HepG2 (cell line): Measurements from ENCODE around the gene NDE1. TPM values are rescaled to one million over a fixed set of nuclear protein-coding genes. Genes with fewer than 3 reads are reported as not detected.

Source experiments
- ATAC-seq: fragments of 200-7000 bp; cut with Tn5 transposase; 3 replicates; pipeline ENCODE4 v1.9.1; 2020; ENCODE audit warnings: mild to moderate bottlenecking, moderate library complexity
- BruUV-seq: library from RNA; stranded (reverse); fragments of 400-500 nt; replicated peaks from 2 replicates; lab custom pipeline; 2021; lab: Mats Ljungman, UMichigan
- CTCF ChIA-PET: fragments of 300-600 bp; formaldehyde crosslinking; extraction: SDS; loops from one replicate; lab custom pipeline; 2021; ENCODE audit warnings: low total read pairs, inconsistent platforms, low intra/inter-chr PET ratio; lab: Yijun Ruan, JAX
- POLR2A ChIA-PET: fragments of 350-600 bp; sonication (Branson Sonifier 250); formaldehyde crosslinking; loops from one replicate; lab custom pipeline; 2020; ENCODE audit warnings: antibody characterized with exemption, inconsistent platforms; lab: Yijun Ruan, JAX
- DNase-seq: peaks from one replicate; pipeline ENCODE4 v3.0.0-alpha.2; 2015; ENCODE audit warnings: low spot score
- FAIRE-seq: peaks from 3 replicates; lab custom pipeline; 2011; peaks lifted over from hg19 to GRCh38; lab: Jason Lieb, UNC
- H2AFZ ChIP-seq: one replicate; pipeline ENCODE4 v1.6.1; 2011; ENCODE audit warnings: low read length, inconsistent platforms
- H3K27ac ChIP-seq: fragments of 300-600 bp; 3 replicates; pipeline ENCODE4 v1.8.0; 2011; ENCODE audit warnings: mixed run types, mild to moderate bottlenecking, mixed read lengths, low read length, inconsistent platforms; ENCODE audit not compliant: insufficient read depth; ENCODE audit errors: extremely low read length
- H3K27me3 ChIP-seq, 2 experiments: fragments of 200-600 bp in 1 of 2; 2 replicates in 1 of 2; 3 replicates in 1 of 2; pipeline versions ENCODE4 v1.6.0 to v1.8.0; 2011; ENCODE audit warnings: low read length in 2 of 2, mild to moderate bottlenecking in 2 of 2, moderate library complexity in 2 of 2, inconsistent platforms in 1 of 2; ENCODE audit not compliant: insufficient read depth in 2 of 2, control insufficient read depth in 1 of 2
- H3K36me3 ChIP-seq, 2 experiments: fragments of 200-600 bp in 1 of 2; replicated peaks in 1 of 2; 2 replicates in 1 of 2; 3 replicates in 1 of 2; pipeline versions ENCODE4 v1.5.1 to v1.8.0; 2011; ENCODE audit warnings: low read length in 2 of 2, inconsistent platforms in 1 of 2; ENCODE audit not compliant: insufficient read depth in 2 of 2, control insufficient read depth in 1 of 2
- H3K4me1 ChIP-seq: 2 replicates; pipeline ENCODE4 v1.5.1; 2012; ENCODE audit warnings: low read length, inconsistent platforms; ENCODE audit not compliant: insufficient read depth
- H3K4me2 ChIP-seq: 2 replicates; pipeline ENCODE4 v1.6.0; 2011; ENCODE audit warnings: low read depth, low read length, inconsistent platforms
- H3K4me3 ChIP-seq, 3 experiments: fragments of 200-600 bp in 1 of 3; sonication (generic), shearing (Covaris generic) in 1 of 3; replicated peaks in 1 of 3; 2 replicates each; pipeline ENCODE4 v1.5.1; 2011 to 2016; ENCODE audit warnings: low read length in 3 of 3, inconsistent platforms in 2 of 3, low read depth in 2 of 3, mild to moderate bottlenecking in 2 of 3, control low read depth in 1 of 3, mixed read lengths in 1 of 3; ENCODE audit not compliant: insufficient read depth in 1 of 3
- H3K79me2 ChIP-seq: one replicate; pipeline ENCODE4 v1.6.1; 2011; ENCODE audit warnings: low read length, inconsistent platforms; ENCODE audit not compliant: insufficient read depth
- H3K9ac ChIP-seq: 2 replicates; pipeline ENCODE4 v1.6.0; 2011; ENCODE audit warnings: mild to moderate bottlenecking, low read depth, low read length, inconsistent platforms; ENCODE audit not compliant: insufficient read depth
- H3K9me3 ChIP-seq: 2 replicates; pipeline ENCODE4 v1.5.1; 2012; ENCODE audit warnings: mild to moderate bottlenecking, low read length
- H4K20me1 ChIP-seq: 2 replicates; pipeline ENCODE4 v1.6.0; 2011; ENCODE audit warnings: inconsistent platforms, mild to moderate bottlenecking, low read length, moderate library complexity; ENCODE audit not compliant: insufficient read depth
- CEBPB ChIP-seq: IDR thresholded peaks from 2 replicates; pipeline ENCODE4 v1.6.1; 2011; ENCODE audit warnings: low read depth, low read length, improper control_type of control experiment, borderline replicate concordance
- CEBPG ChIP-seq: IDR thresholded peaks from 2 replicates; pipeline ENCODE4 v1.6.1; 2016
- HNF4A ChIP-seq: sonication (generic); formaldehyde crosslinking; IDR thresholded peaks from 2 replicates; pipeline ENCODE4 v1.4.0; 2020; ENCODE audit warnings: missing genetic modification reagents
- NR2F1 ChIP-seq, 2 experiments: fragments of 450-650 bp in 1 of 2; formaldehyde crosslinking in 1 of 2; IDR thresholded peaks; 2 replicates each; pipeline versions ENCODE4 v1.5.0 to v1.6.1; 2016 to 2020; ENCODE audit warnings: mild to moderate bottlenecking in 1 of 2, missing compliant biosample characterization in 1 of 2, missing genetic modification reagents in 1 of 2, moderate library complexity in 1 of 2
- NR2F6 ChIP-seq, 2 experiments: IDR thresholded peaks; 2 replicates each; pipeline ENCODE4 v1.6.1; 2016; ENCODE audit warnings: antibody characterized with exemption in 1 of 2, mild to moderate bottlenecking in 1 of 2
- PLRG1 ChIP-seq: fragments of 450-650 bp; conservative IDR thresholded peaks from 2 replicates; pipeline ENCODE4 v1.6.1; 2016
- RARA ChIP-seq: IDR thresholded peaks from 2 replicates; pipeline ENCODE4 v1.6.1; 2016; ENCODE audit warnings: missing genetic modification reagents, missing compliant biosample characterization
- SALL1 ChIP-seq: sonication (generic); formaldehyde crosslinking; IDR thresholded peaks from 2 replicates; pipeline ENCODE4 v1.8.0; 2022; ENCODE audit warnings: mild to moderate bottlenecking, missing genetic modification reagents
- SP5 ChIP-seq: IDR thresholded peaks from 2 replicates; pipeline ENCODE4 v1.6.1; 2016; ENCODE audit warnings: low read depth, borderline replicate concordance
- ZNF44 ChIP-seq: sonication (generic); formaldehyde crosslinking; IDR thresholded peaks from 2 replicates; pipeline ENCODE4 v1.5.1; 2020; ENCODE audit warnings: mild to moderate bottlenecking, missing genetic modification reagents
- ZNF75D ChIP-seq: sonication (generic); formaldehyde crosslinking; IDR thresholded peaks from 2 replicates; pipeline ENCODE4 v1.8.1; 2023; ENCODE audit warnings: missing genetic modification reagents, mild to moderate bottlenecking, borderline replicate concordance
- WGBS: methylation state at CpG from one replicate; pipeline ENCODE4 v1.1.6; 2017; ENCODE audit warnings: low lambda C conversion rate; 5-methylcytosine and 5-hydroxymethylcytosine counted together
- in situ Hi-C: cut with HindIII; loops from 2 replicates; pipeline ENCODE4 v1.10.0; 2017; ENCODE audit warnings: low pct_unique_long_range_greater_than_20kb; ENCODE audit not compliant: extremely low pct_ligation_motif_present
- intact Hi-C: fragments of 100-400 bp; cut with micrococcal nuclease; formaldehyde crosslinking; loops from one replicate; pipeline ENCODE4 v1.10.0; 2022; ENCODE audit not compliant: unreplicated experiment
- polyA plus RNA-seq, 8 experiments: library from polyadenylated mRNA; depleted of rRNA in 3 of 8; stranded (reverse) in 7 of 8; unstranded in 1 of 8; fragments of >200 nt; fragmentation: Illumina TruSeq in 4 of 8; extraction: Trizol in 4 of 8; gene quantifications; 2 replicates each; pipeline versions ENCODE4 v1.2.1 to v1.2.3, GENCODE V29; 2011 to 2016; ENCODE audit warnings: low read depth in 4 of 8, missing spikeins in 1 of 8, mixed read lengths in 1 of 8; ENCODE audit not compliant: insufficient read depth in 1 of 8
- total RNA-seq, 5 experiments: library from RNA; depleted of rRNA; stranded (reverse); fragments of >200 nt; fragmentation: Illumina TruSeq; extraction: Trizol; gene quantifications; 2 replicates each; pipeline ENCODE4 v1.2.3, GENCODE V29; 2016; ENCODE audit warnings: low read depth in 1 of 5
- TF ChIP-seq, protein P1 (sequence below): sonication (generic); formaldehyde crosslinking; IDR thresholded peaks from 2 replicates; pipeline ENCODE4 v1.4.0; 2020; ENCODE audit warnings: missing genetic modification reagents, mild to moderate bottlenecking, borderline replicate concordance

The NDE1 gene
- total and polyA plus RNA-seq, 2 of the 13 experiments (the other 11 are each of a cell fraction or from before 2014, with no cell fraction given) = 40.9 to 72.5 TPM

DNA sequence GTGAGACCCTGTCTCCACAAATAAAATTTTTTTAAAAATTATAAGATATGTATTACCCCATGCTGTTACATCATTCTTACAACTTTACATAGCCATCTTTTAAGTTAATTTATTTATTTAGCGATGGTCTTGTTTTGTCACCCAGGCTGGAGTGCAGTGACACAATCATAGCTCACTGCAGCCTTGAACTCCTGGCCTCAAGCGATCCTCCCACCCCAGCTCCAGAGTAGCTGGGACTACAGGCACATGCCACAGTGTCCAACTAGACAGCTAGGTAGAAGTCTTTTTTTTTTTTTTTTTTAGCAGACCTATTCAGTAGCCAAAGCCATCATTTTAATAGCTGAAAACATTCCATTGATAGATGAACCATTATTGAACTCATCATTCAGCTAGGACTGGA lies 92.7 kb downstream of the NDE1 start:
- TF ChIP-seq ZNF75D (CRISPR knock-in tag) = no peak
- no peak for TF ChIP-seq SP5
- TF ChIP-seq NR2F6 (IDR thresholded peaks at IDR 0.05) = peak; percentile 39; the same call in 1 of the 2 replicates
- TF ChIP-seq NR2F6 (CRISPR knock-in tag; IDR thresholded peaks at IDR 0.05) = peak; percentile 45; the same call in 1 of the 2 replicates
- TF ChIP-seq PLRG1 = no peak
- TF ChIP-seq HNF4A = peak; percentile 60
- 0 out of 2 replicates have a peak, but pooled peaks have one; percentile 21 for TF ChIP-seq CEBPG (CRISPR knock-in tag)
- TF ChIP-seq ZNF44 = no peak
- TF ChIP-seq RARA (CRISPR knock-in tag) = peak; percentile 56; the same call in 1 of the 2 replicates
- peak; percentile 44; the same call in 1 of the 2 replicates for TF ChIP-seq CEBPB
- peak; percentile 30; the same call in 1 of the 2 replicates for TF ChIP-seq SALL1 (CRISPR knock-in tag)
- TF ChIP-seq NR2F1 (CRISPR knock-in tag; IDR thresholded peaks at IDR 0.05) = 0 out of 4 replicates have a peak, but pooled peaks of 1 of the 2 experiments have one; percentile 29
- TF ChIP-seq, protein P1, sequence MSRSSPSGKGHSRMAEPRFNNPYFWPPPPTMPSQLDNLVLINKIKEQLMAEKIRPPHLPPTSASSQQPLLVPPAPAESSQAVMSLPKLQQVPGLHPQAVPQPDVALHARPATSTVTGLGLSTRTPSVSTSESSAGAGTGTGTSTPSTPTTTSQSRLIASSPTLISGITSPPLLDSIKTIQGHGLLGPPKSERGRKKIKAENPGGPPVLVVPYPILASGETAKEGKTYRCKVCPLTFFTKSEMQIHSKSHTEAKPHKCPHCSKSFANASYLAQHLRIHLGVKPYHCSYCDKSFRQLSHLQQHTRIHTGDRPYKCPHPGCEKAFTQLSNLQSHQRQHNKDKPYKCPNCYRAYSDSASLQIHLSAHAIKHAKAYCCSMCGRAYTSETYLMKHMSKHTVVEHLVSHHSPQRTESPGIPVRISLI (CRISPR knock-in tag) = peak; percentile 63; the same call in 1 of the 2 replicates
- H3K4me3 ChIP-seq = no peak overlapping the region
- H4K20me1 ChIP-seq = no peaks in the 10 kb centered on the region
- no TSS peak for BruUV-seq
- ATAC-seq (peak; percentile 59), FAIRE-seq (peak; percentile 70), DNase-seq (peak; percentile 63)
- H3K79me2 ChIP-seq = no peaks in the 10 kb centered on the region
- ChIA-PET POLR2A (interaction anchor here (0.6 kb wide), 1 partner anchor 53 kb away, joined by 3 read pairs; no protein-coding TSS in a partner anchor), CTCF (no interaction called here)
- intact Hi-C loops (no loop called here), in situ Hi-C loops (no loop called here)
- H3K27ac ChIP-seq = no peak overlapping the region
- no peak overlapping the region for H3K4me2 ChIP-seq
- H3K4me1 ChIP-seq = peaks cover 16% of the 10 kb centered on the region
- H3K9ac ChIP-seq = no peak overlapping the region
- H3K36me3 ChIP-seq = no peaks in the 10 kb centered on the region
- no peak overlapping the region for H2AFZ ChIP-seq
- H3K9me3 ChIP-seq = no peaks in the 10 kb centered on the region
- WGBS = 0% methylated on average over 2 of the region's 2 CpGs
- H3K27me3 ChIP-seq = peaks cover 0 to 8% of the 10 kb centered on the region in 2 experiments; a peak in 3 of 5 replicates
